HG02970 (cell line): ENCODE results near the gene FMNL2.

Experiments used
- ATAC-seq: cut with Tn5 transposase; IDR thresholded peaks from one replicate; pipeline ENCODE4 v1.9.1; 2021; ENCODE audit warnings: mild to moderate bottlenecking, moderate library complexity, moderate number of reproducible peaks; ENCODE audit not compliant: unreplicated experiment, low FRiP score

Gene FMNL2

GRCh38 chr2:152443771-152444170, 108.8 kb downstream of the FMNL2 start:
- no peak for ATAC-seq

DNA sequence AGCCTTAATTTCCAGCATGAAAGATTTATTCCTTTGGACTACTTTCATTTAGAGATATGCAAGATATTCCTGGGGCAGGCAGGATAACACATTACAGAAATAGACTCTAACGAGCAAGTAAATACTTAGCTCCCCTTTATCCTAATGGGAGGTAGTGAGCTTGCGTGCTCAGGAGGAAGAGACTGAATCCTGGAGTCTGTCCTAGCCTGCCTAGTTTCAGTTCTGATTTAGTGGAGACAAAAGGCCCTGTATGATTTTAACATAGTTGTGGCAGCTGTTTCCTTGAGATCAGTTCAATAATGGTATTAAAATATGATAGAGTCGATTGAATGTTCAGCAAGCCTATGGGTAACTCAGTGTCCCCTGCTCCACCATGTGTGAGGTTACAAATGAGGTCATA, 109.5 kb downstream of the FMNL2 start:
- no peak for ATAC-seq

DNA sequence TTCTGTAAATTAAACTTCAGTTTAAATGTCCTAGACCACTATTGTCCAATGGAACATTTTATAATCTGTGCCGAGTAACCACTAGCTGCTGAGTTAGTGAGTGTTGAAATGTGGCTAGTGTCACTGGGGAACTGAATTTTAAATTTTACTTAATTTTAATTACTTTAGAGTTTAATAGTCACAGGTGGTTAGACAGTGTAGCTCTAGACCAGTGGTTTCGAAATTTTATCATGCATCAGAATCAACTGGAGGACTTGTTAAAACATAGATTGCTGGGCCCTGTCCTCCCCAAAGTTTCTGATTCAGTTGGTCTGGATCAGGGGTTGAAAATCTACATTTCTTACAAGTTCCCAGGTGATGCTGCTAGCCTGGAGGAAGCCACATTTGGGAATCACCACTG, 110.4 kb downstream of the FMNL2 start:
- ATAC-seq = no peak

GRCh38 chr2:152445791-152446201, 110.8 kb downstream of the FMNL2 start:
- no peak for ATAC-seq

- ATAC-seq = no peak
Observed at GRCh38 chr2:152446213-152446612, 111.2 kb downstream of the FMNL2 start.

- no peak for ATAC-seq
Observed at GRCh38 chr2:152447897-152448296, 112.9 kb downstream of the FMNL2 start.

GRCh38 chr2:152448606-152449005, 113.6 kb downstream of the FMNL2 start:
- ATAC-seq = no peak

GRCh38 chr2:152449578-152449977, 114.6 kb downstream of the FMNL2 start:
- ATAC-seq = no peak

DNA sequence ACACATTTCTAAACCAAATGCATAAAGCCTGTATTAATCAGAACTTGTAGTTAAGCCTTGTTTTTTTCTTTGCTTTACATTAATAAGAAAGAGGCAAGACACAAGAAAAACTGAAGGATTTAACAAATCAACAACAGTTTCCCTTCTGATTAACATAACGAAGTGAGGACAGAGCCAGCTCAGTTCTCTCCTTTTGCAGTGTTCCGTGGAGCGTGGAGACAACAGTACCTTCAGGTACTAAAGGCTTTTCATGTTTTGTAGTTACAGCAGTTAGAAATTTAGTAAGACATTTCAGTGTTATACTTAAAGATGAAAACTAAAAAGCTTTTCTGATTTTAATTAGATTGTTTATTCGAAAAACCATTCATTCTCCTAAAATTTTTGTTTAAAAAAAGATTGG, 115.2 kb downstream of the FMNL2 start:
- ATAC-seq = no peak

GRCh38 chr2:152452256-152452973, 117.4 kb downstream of the FMNL2 start:
- ATAC-seq = no peak

GRCh38 chr2:152453129-152453911, 118.3 kb downstream of the FMNL2 start:
- ATAC-seq = no peak

GRCh38 chr2:152454371-152454770, 119.4 kb downstream of the FMNL2 start:
- no peak for ATAC-seq

- ATAC-seq = no peak
Observed at GRCh38 chr2:152454960-152455359, 120.0 kb downstream of the FMNL2 start.

GRCh38 chr2:152455738-152456137, 120.8 kb downstream of the FMNL2 start:
- no peak for ATAC-seq

DNA sequence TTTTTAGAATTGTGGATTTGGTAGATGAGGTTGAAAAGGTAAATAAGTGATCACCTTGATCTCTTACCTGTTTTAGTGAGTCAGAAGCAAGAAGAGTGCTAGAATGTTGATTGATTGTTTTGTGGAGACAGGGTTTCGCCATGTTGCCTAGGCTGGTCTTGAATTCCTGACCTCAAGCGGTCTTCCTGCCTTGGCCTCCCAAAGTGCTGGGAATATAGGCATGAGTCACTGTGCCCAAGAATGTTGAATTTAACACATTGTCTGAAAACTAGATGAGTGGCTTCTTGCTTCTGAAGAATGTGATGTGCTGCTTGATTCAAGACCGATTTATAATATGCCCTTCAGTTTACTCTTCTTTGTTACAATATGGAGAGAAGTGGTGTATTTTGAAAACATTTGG, 121.3 kb downstream of the FMNL2 start:
- ATAC-seq = no peak

GRCh38 chr2:152458441-152458940, 123.5 kb downstream of the FMNL2 start:
- ATAC-seq = no peak

- ATAC-seq = no peak
Observed at GRCh38 chr2:152459091-152459490, 124.1 kb downstream of the FMNL2 start.

DNA sequence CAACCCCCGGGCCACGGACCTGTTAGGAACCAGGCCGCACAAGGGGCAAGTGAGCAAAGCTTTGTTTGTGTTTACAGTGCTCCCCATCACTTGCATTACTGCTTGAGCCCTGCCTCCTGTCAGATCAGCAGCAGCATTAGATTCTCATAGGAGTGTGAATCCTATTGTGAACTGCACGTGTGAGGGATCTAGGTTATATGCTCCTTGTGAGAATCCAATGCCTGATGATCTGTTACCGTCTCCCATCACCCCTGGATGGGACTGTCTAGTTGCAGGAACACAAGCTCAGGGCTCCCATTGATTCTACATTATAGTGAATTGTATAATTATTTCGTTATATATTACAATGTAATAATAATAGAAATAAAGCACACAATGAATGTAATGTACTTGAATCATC, 125.6 kb downstream of the FMNL2 start:
- no peak for ATAC-seq

DNA sequence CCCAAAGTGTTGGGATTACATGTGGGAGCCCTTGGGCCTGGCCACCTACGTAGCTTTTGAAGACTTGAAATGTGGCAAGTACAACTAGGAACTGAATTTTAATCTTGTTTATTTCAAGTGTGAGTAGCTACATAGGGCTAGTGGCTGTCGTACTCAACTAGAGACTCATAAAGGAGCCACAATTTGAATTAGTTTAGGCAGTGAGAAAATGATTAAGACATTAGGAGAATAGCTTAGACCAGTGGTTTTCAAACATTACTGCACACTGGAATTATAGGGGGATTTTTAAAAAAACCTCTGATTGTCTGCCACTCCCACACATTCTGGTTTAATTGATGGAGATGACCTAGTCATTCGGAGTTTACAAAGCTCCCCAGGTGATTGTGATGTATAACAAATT, 127.1 kb downstream of the FMNL2 start:
- no peak for ATAC-seq

GRCh38 chr2:152462779-152463178, 127.8 kb downstream of the FMNL2 start:
- ATAC-seq = no peak

DNA sequence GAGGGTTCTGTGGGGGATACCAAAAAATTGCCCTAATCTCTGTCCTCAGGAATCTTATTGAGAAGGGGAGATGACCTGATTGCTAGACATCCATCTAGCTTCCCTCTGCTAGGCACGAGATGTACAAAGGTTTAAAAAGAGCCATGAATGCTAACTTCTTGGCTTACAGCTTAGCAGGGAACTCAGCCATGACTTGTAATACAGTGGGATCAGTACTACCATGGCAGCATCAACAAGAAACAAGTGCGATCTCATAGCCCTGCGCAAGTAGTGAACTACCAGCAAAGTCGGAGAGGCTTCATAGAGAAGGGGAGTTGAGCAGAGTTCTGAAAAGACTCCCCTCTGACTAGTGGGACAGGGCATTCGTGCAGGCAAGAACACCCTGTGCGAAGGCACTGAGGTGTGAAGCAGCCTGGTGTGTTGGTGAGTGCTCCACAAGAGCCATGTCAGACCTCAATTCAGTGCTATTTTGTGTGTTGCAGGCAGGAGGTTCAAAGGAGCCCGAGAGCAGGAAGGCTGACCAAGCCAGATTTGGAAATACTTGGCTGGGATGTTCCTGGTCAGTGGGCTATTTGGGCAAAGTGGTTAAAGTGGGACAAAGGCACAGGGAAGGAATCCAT, 130.0 kb downstream of the FMNL2 start:
- ATAC-seq = no peak
